H1 (cell line): Measurements from ENCODE around the gene LAD1. TPM values are rescaled to one million over a fixed set of nuclear protein-coding genes. Genes with fewer than 3 reads are reported as not detected.

Experiments used
- CTCF ChIA-PET: fragments of 300-600 bp; sonication (Branson Sonifier 250); formaldehyde crosslinking; loops from one replicate; lab custom pipeline; 2021; ENCODE audit not compliant: partially characterized antibody; lab: Charles Lee
- POLR2A ChIA-PET: fragments of 300-600 bp; sonication (Branson Sonifier 250); formaldehyde crosslinking; loops from one replicate; lab custom pipeline; 2021; ENCODE audit warnings: inconsistent platforms; ENCODE audit not compliant: partially characterized antibody; lab: Charles Lee
- DNase-seq, 2 experiments: peaks; one replicate each; pipeline versions ENCODE4 v3.0.0 to v3.0.0-alpha.2; 2010 to 2022; ENCODE audit warnings: low spot score in 2 of 2, low read depth in 1 of 2, mixed read lengths in 1 of 2
- FAIRE-seq: peaks from 2 replicates; lab custom pipeline; 2011; peaks lifted over from hg19 to GRCh38; lab: Jason Lieb, UNC
- H2AFZ ChIP-seq: 2 replicates; pipeline ENCODE4 v1.8.1; 2012; ENCODE audit warnings: low read length, inconsistent platforms
- H2AK5ac ChIP-seq: 2 replicates; pipeline ENCODE4 v1.6.1; 2013; ENCODE audit warnings: low read depth, low read length
- H2BK120ac ChIP-seq: replicated peaks from 2 replicates; pipeline ENCODE3; 2013; ENCODE audit warnings: low read depth, low read length, inconsistent platforms
- H2BK12ac ChIP-seq: 2 replicates; pipeline ENCODE4 v1.6.1; 2013; ENCODE audit warnings: low read depth, low read length
- H2BK15ac ChIP-seq: 2 replicates; pipeline ENCODE4 v1.6.1; 2013; ENCODE audit warnings: low read length
- H2BK20ac ChIP-seq: 2 replicates; pipeline ENCODE4 v1.6.1; 2013; ENCODE audit warnings: low read length
- H2BK5ac ChIP-seq: 2 replicates; pipeline ENCODE4 v1.6.1; 2013; ENCODE audit warnings: low read depth, low read length
- H3K14ac ChIP-seq: 2 replicates; pipeline ENCODE4 v1.6.1; 2013; ENCODE audit warnings: inconsistent platforms; ENCODE audit not compliant: insufficient read length
- H3K18ac ChIP-seq: 2 replicates; pipeline ENCODE4 v1.6.1; 2013; ENCODE audit warnings: low read length; ENCODE audit errors: extremely low read depth
- H3K23ac ChIP-seq: 2 replicates; pipeline ENCODE4 v1.6.1; 2013; ENCODE audit warnings: inconsistent platforms; ENCODE audit not compliant: insufficient read length
- H3K23me2 ChIP-seq: 2 replicates; pipeline ENCODE4 v1.6.1; 2013; ENCODE audit warnings: low read depth, low read length
- H3K27ac ChIP-seq: 2 replicates; pipeline ENCODE4 v1.6.1; 2011; ENCODE audit warnings: low read depth, low read length, inconsistent platforms
- H3K27me3 ChIP-seq, 4 experiments: replicated peaks in 1 of 4; 1 replicate in 1 of 4; 2 replicates in 3 of 4; pipeline versions ENCODE4 v1.6.1 to v1.8.1; 2011 to 2013; ENCODE audit warnings: low read length in 3 of 4, mild to moderate bottlenecking in 3 of 4, inconsistent platforms in 2 of 4, mixed read lengths in 2 of 4, moderate library complexity in 1 of 4; ENCODE audit not compliant: control insufficient read depth in 3 of 4, insufficient read depth in 3 of 4; ENCODE audit errors: extremely low read depth in 1 of 4
- H3K36me3 ChIP-seq, 4 experiments: 2 replicates each; pipeline versions ENCODE4 v1.6.1 to v1.8.1; 2011 to 2013; ENCODE audit warnings: mild to moderate bottlenecking in 4 of 4, low read length in 3 of 4, moderate library complexity in 2 of 4, control low read depth in 1 of 4, inconsistent platforms in 1 of 4; ENCODE audit not compliant: insufficient read depth in 4 of 4, control insufficient read depth in 2 of 4
- H3K4ac ChIP-seq: replicated peaks from 2 replicates; pipeline ENCODE3; 2013; ENCODE audit warnings: low read length, low read depth, mixed read lengths, inconsistent platforms; ENCODE audit not compliant: insufficient read length
- H3K4me1 ChIP-seq, 4 experiments: replicated peaks in 1 of 4; 1 replicate in 1 of 4; 2 replicates in 3 of 4; pipeline versions ENCODE4 v1.6.1 to v1.8.1; 2011 to 2013; ENCODE audit warnings: low read length in 3 of 4, inconsistent platforms in 2 of 4, mixed read lengths in 1 of 4; ENCODE audit not compliant: insufficient read depth in 4 of 4, control insufficient read depth in 3 of 4
- H3K4me2 ChIP-seq, 2 experiments: 2 replicates each; pipeline versions ENCODE4 v1.6.1 to v1.8.1; 2011 to 2013; ENCODE audit warnings: low read depth in 2 of 2, low read length in 2 of 2, control low read depth in 1 of 2, inconsistent platforms in 1 of 2, mild to moderate bottlenecking in 1 of 2; ENCODE audit not compliant: insufficient read depth in 1 of 2
- H3K4me3 ChIP-seq, 4 experiments: fragments of 200-600, 300-600 bp in 1 of 4; sonication (generic), shearing (Covaris generic), sonication (Bioruptor Twin) in 1 of 4; 2 replicates each; pipeline versions ENCODE4 v1.5.1 to v1.8.1; 2011 to 2016; ENCODE audit warnings: low read length in 4 of 4, low read depth in 3 of 4, control low read depth in 2 of 4, inconsistent platforms in 2 of 4, mild to moderate bottlenecking in 2 of 4, mixed read lengths in 1 of 4, moderate library complexity in 1 of 4; ENCODE audit not compliant: insufficient read depth in 2 of 4; ENCODE audit errors: extremely low read depth in 1 of 4
- H3K56ac ChIP-seq: replicated peaks from 2 replicates; pipeline ENCODE3; 2013; ENCODE audit warnings: low read depth, mild to moderate bottlenecking, mixed read lengths, low read length, inconsistent platforms; ENCODE audit not compliant: insufficient read length
- H3K79me1 ChIP-seq: 2 replicates; pipeline ENCODE4 v1.6.1; 2013; ENCODE audit warnings: low read depth, low read length, control low read depth
- H3K79me2 ChIP-seq, 2 experiments: 2 replicates each; pipeline versions ENCODE4 v1.6.1 to v1.8.1; 2012 to 2013; ENCODE audit warnings: low read length in 2 of 2, mild to moderate bottlenecking in 2 of 2, inconsistent platforms in 1 of 2; ENCODE audit not compliant: insufficient read depth in 2 of 2, control insufficient read depth in 1 of 2
- H3K9ac ChIP-seq, 4 experiments: replicated peaks in 1 of 4; 1 replicate in 1 of 4; 2 replicates in 3 of 4; pipeline versions ENCODE4 v1.6.1 to v1.8.1; 2011 to 2013; ENCODE audit warnings: low read depth in 3 of 4, low read length in 3 of 4, control low read depth in 2 of 4, mild to moderate bottlenecking in 2 of 4, moderate library complexity in 2 of 4, inconsistent platforms in 1 of 4; ENCODE audit errors: extremely low read depth in 1 of 4
- H3K9me3 ChIP-seq, 2 experiments: 2 replicates each; pipeline versions ENCODE4 v1.6.1 to v1.8.1; 2012 to 2013; ENCODE audit warnings: mild to moderate bottlenecking in 2 of 2, moderate library complexity in 2 of 2, control low read depth in 1 of 2, inconsistent platforms in 1 of 2, low read depth in 1 of 2, low read length in 1 of 2, mixed read lengths in 1 of 2; ENCODE audit not compliant: insufficient read depth in 2 of 2
- H4K20me1 ChIP-seq, 2 experiments: replicated peaks in 1 of 2; 2 replicates each; pipeline versions ENCODE3 to v1.8.1; 2011 to 2013; ENCODE audit warnings: inconsistent platforms in 2 of 2, low read length in 2 of 2, mild to moderate bottlenecking in 1 of 2; ENCODE audit not compliant: insufficient read depth in 2 of 2, control insufficient read depth in 1 of 2
- H4K5ac ChIP-seq: 2 replicates; pipeline ENCODE4 v1.6.1; 2013; ENCODE audit warnings: low read length, low read depth, mixed read lengths, inconsistent platforms; ENCODE audit not compliant: insufficient read length
- H4K8ac ChIP-seq: 2 replicates; pipeline ENCODE4 v1.8.0; 2013; ENCODE audit warnings: mild to moderate bottlenecking, moderate library complexity, low read length, inconsistent platforms; ENCODE audit not compliant: insufficient read depth; ENCODE audit errors: extremely low read depth
- H4K91ac ChIP-seq: replicated peaks from 2 replicates; pipeline ENCODE3; 2013; ENCODE audit warnings: low read length, mixed read lengths, inconsistent platforms; ENCODE audit not compliant: insufficient read length
- ATF3 ChIP-seq: IDR thresholded peaks from 2 replicates; pipeline ENCODE4 v1.6.1; 2011; ENCODE audit warnings: low read depth, mild to moderate bottlenecking, low read length; ENCODE audit not compliant: insufficient read depth
- BACH1 ChIP-seq: IDR thresholded peaks from 2 replicates; pipeline ENCODE4 v1.6.1; 2012; ENCODE audit warnings: low read length, improper control_type of control experiment
- CREB1 ChIP-seq: IDR thresholded peaks from 2 replicates; pipeline ENCODE4 v1.6.1; 2012; ENCODE audit warnings: inconsistent platforms
- CTCF ChIP-seq, 3 experiments: IDR thresholded peaks; 1 replicate in 2 of 3; 2 replicates in 1 of 3; pipeline versions ENCODE4 v1.5.1 to v1.6.1; 2011; ENCODE audit warnings: low read length in 3 of 3, mild to moderate bottlenecking in 3 of 3, inconsistent platforms in 2 of 3, low read depth in 1 of 3, moderate library complexity in 1 of 3; ENCODE audit not compliant: insufficient read depth in 1 of 3; ENCODE audit errors: control extremely low read depth in 1 of 3
- EZH2 ChIP-seq: fragments of 200-600 bp; sonication (generic); IDR thresholded peaks from 2 replicates; pipeline ENCODE4 v1.7.1; 2012; ENCODE audit warnings: low read depth, mild to moderate bottlenecking, moderate library complexity, low read length, inconsistent platforms; ENCODE audit not compliant: severe bottlenecking
- GTF2F1 ChIP-seq: IDR thresholded peaks from 2 replicates; pipeline ENCODE4 v1.6.1; 2012; ENCODE audit warnings: low read depth, low read length, improper control_type of control experiment, borderline replicate concordance
- MAFK ChIP-seq: IDR thresholded peaks from 2 replicates; pipeline ENCODE4 v1.6.1; 2012; ENCODE audit warnings: low read depth, mild to moderate bottlenecking, improper control_type of control experiment, low read length
- PHF8 ChIP-seq: fragments of 200-600 bp; sonication (generic); conservative IDR thresholded peaks from 2 replicates; pipeline ENCODE4 v1.7.1; 2012; ENCODE audit warnings: low read depth, mild to moderate bottlenecking, inconsistent platforms, low read length, moderate library complexity
- POLR2A ChIP-seq, 2 experiments: IDR thresholded peaks; 1 replicate in 1 of 2; 2 replicates in 1 of 2; pipeline ENCODE4 v1.6.1; 2011; ENCODE audit warnings: low read depth in 2 of 2, low read length in 2 of 2, mild to moderate bottlenecking in 2 of 2; ENCODE audit errors: control extremely low read depth in 1 of 2
- RBBP5 ChIP-seq: IDR thresholded peaks from 2 replicates; pipeline ENCODE4 v1.7.1; 2012; ENCODE audit warnings: low read depth, mild to moderate bottlenecking, inconsistent platforms, low read length, moderate library complexity, borderline replicate concordance
- SRF ChIP-seq: IDR thresholded peaks from 2 replicates; pipeline ENCODE4 v1.6.1; 2011; ENCODE audit warnings: mild to moderate bottlenecking, low read depth, low read length, moderate library complexity
- WGBS, 2 experiments: shearing (Covaris generic) in 1 of 2; methylation state at CpG; one replicate each; pipeline versions ENCODE4 v1.1.6 to v1.1.7; 2013 to 2015; ENCODE audit warnings: low lambda C conversion rate in 2 of 2, mixed read lengths in 2 of 2, inconsistent platforms in 1 of 2, low coverage in 1 of 2, missing lambda C conversion rate in 1 of 2; ENCODE audit not compliant: insufficient replicate concordance in 2 of 2, insufficient coverage in 1 of 2, insufficient read length in 1 of 2; ENCODE audit errors: extremely low coverage in 1 of 2, missing lambda C conversion rate in 1 of 2; 5-methylcytosine and 5-hydroxymethylcytosine counted together
- polyA plus RNA-seq, 7 experiments: library from polyadenylated mRNA; depleted of rRNA in 3 of 7; stranded (reverse) in 5 of 7; unstranded in 2 of 7; fragments of >200 nt in 5 of 7; fragments of 200-250 nt in 2 of 7; gene quantifications; 1 replicate in 5 of 7; 2 replicates in 1 of 7; 4 replicates in 1 of 7; pipeline versions ENCODE4 v1.2.1 to v1.2.3, GENCODE V29; 2011 to 2013; ENCODE audit warnings: missing spikeins in 2 of 7, mixed read lengths in 2 of 7
- total RNA-seq: library from RNA; stranded (reverse); fragmentation: NEBNext Ultra II Directional; extraction: Animal tissue kit (Norgen Biotek cat#: 25700); gene quantifications from 2 replicates; pipeline ENCODE4 v1.2.1, GENCODE V29; 2021

LAD1 gene
- total and polyA plus RNA-seq, 2 of the 8 experiments (the other 6 are each of a cell fraction or from before 2014, with no cell fraction given): 9.3 to 32.8 TPM

- no peak overlapping the region for H4K5ac ChIP-seq
- no peaks in the 10 kb centered on the region for H3K9me3 ChIP-seq
- no peaks in the 10 kb centered on the region for H3K36me3 ChIP-seq
- H2BK15ac ChIP-seq: no peak overlapping the region
- peaks cover 7% of the 10 kb centered on the region; the same call in 1 of the 2 replicates for H3K23me2 ChIP-seq
- no peak overlapping the region for H2BK12ac ChIP-seq
- no peak overlapping the region for H4K91ac ChIP-seq
- H3K9ac ChIP-seq: no peak overlapping the region
- H3K14ac ChIP-seq: no peak overlapping the region
- no peak overlapping the region for H3K18ac ChIP-seq
- ChIA-PET POLR2A (interaction anchor here (0.6 to 3.1 kb wide), 5 partner anchors 11 to 481 kb away, joined by 3 to 18 read pairs (median 4); no protein-coding TSS in a partner anchor), CTCF (interaction anchor here (1.1 to 15.3 kb wide), 7 partner anchors 11 to 142 kb away, joined by 4 to 268 read pairs (median 14); partner anchors contain the start of gene TNNT2)
- H4K20me1 ChIP-seq: peaks cover 0 to 4% of the 10 kb centered on the region in 2 experiments
- 88% methylated on average over 4 of the region's 4 CpGs; no CpG with 5 or more reads in 1 of the 2 experiments for WGBS, 2 experiments
- peaks cover 7 to 30% (median 19%) of the 10 kb centered on the region in 4 experiments for H3K4me1 ChIP-seq
- H3K4me2 ChIP-seq: no peak overlapping the region
- H2AFZ ChIP-seq: no peak overlapping the region
- no peak overlapping the region for H2AK5ac ChIP-seq
- no peak overlapping the region for H2BK20ac ChIP-seq
- no peak overlapping the region for H3K4me3 ChIP-seq
- H2BK120ac ChIP-seq: no peak overlapping the region
- no peak for DNase-seq
- no peak for FAIRE-seq
- H3K79me2 ChIP-seq: peaks cover 0 to 3% of the 10 kb centered on the region in 2 experiments; a peak in 1 of 4 replicates
- no peak overlapping the region for H2BK5ac ChIP-seq
- peaks cover 7% of the 10 kb centered on the region for H3K79me1 ChIP-seq
- H3K23ac ChIP-seq: no peak overlapping the region
- peaks cover 0 to 12% (median 2%) of the 10 kb centered on the region in 4 experiments; a peak in 5 of 7 replicates for H3K27me3 ChIP-seq
- no peak overlapping the region for H3K56ac ChIP-seq
- no peak overlapping the region for H4K8ac ChIP-seq
- no peak overlapping the region for H3K4ac ChIP-seq
- H3K27ac ChIP-seq: no peak overlapping the region
- TF ChIP-seq RBBP5 (no peak), EZH2 (no peak), MAFK (no peak), POLR2A (IDR thresholded peaks at IDR 0.05; ENCODE audit: control extremely low read depth in 1 of 2, low read depth in 2 of 2, low read length in 2 of 2) (no peak), CREB1 (no peak), PHF8 (no peak), ATF3 (no peak), GTF2F1 (no peak), SRF (no peak), CTCF (IDR thresholded peaks at IDR 0.05; ENCODE audit: control extremely low read depth in 1 of 3, insufficient read depth in 1 of 3, low read depth in 1 of 3, low read length in 3 of 3) (no peak), BACH1 (no peak)
Measured at GRCh38 chr1:201395936-201396335, 3.2 kb downstream of the LAD1 start.
